Heart left ventricle (tissue), 13 donors: ENCODE data around the gene ACSBG1.

ENCODE experiments used
- CTCF ChIP-seq, 12 donors: fragments of 200-600 bp; sonication (generic) in 4 of 12; IDR thresholded peaks; one replicate each; pipeline versions ENCODE4 v1.5.0 to v1.8.0; 2018 to 2022; ENCODE audit warnings: antibody characterized with exemption in 12 of 12, mild to moderate bottlenecking in 5 of 12
- POLR2A ChIP-seq, 2 donors: fragments of 450-650 bp; IDR thresholded peaks; one replicate each; pipeline ENCODE4 v1.6.1; 2017; ENCODE audit warnings: antibody characterized with exemption in 2 of 2, mild to moderate bottlenecking in 2 of 2, moderate library complexity in 2 of 2
- donor health status: ischemic (EF 13 %, LVEDD 7.1; RV severe dilation, severe dysfunction).
- donor health status: DM: no; HTN: yes; CAD: no.
- donor health status: DM: no; HTN: no; CAD: no.
- donor health status: ischemic (EF 25% LVEDD 6.9; RV normal size, moderate dysfunction).
- donor health status: ischemic (EF 25% LVEDD 5.7; RV mildly dilated, moderate dysfunction).
- donor health status: ischemic (EF 35%, LVEDD 5.7; RV mildly dilated, moderate dysfunction).
- donor health status: nonischemic (EF 11% LVEDD 7.7; RV severe dilation, severe dysfunction).
- donor health status: DM: yes; HTN: yes; CAD: no.
- donor health status: PGD.
- donor health status: ischemic (EF 29% LVEDD 5.4; RV normal size, mild dysfunction).
- donor health status: nonischemic (EF 23%, LVEDD 6.1; RV moderate dilation, normal function).

- TF ChIP-seq CTCF (IDR thresholded peaks at IDR 0.05) (no peak), POLR2A (IDR thresholded peaks at IDR 0.05) (no peak)
Measured at GRCh38 chr15:78162038-78162437, 72.3 kb downstream of the ACSBG1 start.
